Stimulated activated CD4-positive, alpha-beta T cell treated with anti-CD3 and anti-CD28 coated beads, Interleukin-12 subunit alpha, Interleukin-12 subunit beta, amount 100 ng/mL, for 4 hours (primary cell): ENCODE measurements around the gene ADAMTSL1.

Source experiments
- DNase-seq: peaks from one replicate; pipeline ENCODE4 v3.0.0-alpha.2; 2020

ADAMTSL1 gene

GRCh38 chr9:18566121-18566520, 92.2 kb downstream of the ADAMTSL1 start:
- no peak for DNase-seq

DNA sequence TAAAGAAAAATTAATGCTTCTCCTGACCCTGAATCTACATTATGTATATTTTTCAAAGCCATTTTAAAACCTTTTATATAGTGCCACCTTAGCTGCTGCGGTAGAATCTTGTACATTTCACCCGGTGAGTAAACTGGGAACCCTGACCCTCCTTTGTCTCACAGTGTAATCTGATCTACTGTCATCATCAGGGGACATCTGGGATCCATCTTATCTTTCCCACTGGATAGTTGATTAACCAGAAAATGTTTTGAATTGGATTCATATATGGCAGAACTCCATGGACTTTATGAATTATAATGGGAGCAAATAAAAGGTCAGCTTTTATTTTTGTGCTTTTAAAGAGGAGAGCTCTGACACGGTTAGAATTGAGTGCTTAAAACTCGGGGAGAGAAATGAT, 95.0 kb downstream of the ADAMTSL1 start:
- DNase-seq = no peak

DNA sequence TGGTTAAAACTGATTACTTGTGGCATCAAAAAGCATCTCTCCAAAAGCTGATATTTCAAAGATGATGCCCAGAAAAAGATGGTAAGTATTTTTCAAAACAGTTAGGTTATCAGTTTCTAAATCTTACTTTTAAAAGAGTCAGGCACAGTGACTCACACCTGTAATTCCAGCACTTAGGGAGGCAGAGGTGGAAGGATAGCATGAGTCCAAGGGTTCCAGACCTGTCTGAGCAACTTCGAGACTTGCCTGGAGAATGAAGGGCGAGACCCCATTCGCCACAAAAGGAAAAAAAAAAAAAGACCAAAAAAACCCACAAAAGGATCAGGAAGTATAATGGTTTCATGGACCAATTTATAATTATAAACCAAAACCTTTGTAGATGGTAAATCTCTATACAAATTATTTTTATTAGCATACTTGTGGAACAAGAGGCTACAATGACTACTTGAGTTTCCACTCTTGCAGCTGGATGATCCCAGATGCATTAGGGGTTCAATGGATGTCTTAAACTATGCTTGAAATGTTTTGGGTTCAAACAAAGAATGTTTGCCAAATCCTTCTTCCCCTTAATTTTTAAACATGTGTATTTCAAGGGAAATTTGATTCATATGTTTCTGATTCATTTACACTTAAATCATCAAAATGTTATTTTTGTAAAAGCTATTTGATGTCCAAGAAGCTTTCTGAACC, 96.1 kb downstream of the ADAMTSL1 start:
- no peak for DNase-seq

GRCh38 chr9:18573021-18573556, 99.1 kb downstream of the ADAMTSL1 start:
- no peak for DNase-seq

DNA sequence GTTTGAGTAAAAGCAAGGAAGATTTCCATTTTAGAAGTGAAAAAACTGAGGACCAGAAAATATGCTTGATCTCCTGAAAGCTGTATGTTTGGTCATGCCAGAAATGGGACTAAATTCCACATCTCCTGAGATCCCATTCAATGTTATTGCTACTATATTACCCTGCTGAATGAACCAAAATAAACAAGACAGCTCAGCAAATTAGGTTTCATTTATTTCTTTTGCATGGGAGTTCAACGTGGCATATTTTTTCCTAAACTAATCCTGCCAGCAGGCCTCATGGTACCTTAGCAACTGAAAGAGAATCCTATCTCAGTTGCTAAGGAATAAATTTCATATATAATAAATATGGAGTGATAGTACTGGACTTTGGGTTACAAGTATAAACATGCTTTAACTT, 101.7 kb downstream of the ADAMTSL1 start:
- no peak for DNase-seq

- no peak for DNase-seq
These were observed 105.6 kb downstream of the ADAMTSL1 start for GRCh38 chr9:18579536-18579935.

- no peak for DNase-seq
These were observed 106.2 kb downstream of the ADAMTSL1 start for GRCh38 chr9:18580151-18580550.

DNA sequence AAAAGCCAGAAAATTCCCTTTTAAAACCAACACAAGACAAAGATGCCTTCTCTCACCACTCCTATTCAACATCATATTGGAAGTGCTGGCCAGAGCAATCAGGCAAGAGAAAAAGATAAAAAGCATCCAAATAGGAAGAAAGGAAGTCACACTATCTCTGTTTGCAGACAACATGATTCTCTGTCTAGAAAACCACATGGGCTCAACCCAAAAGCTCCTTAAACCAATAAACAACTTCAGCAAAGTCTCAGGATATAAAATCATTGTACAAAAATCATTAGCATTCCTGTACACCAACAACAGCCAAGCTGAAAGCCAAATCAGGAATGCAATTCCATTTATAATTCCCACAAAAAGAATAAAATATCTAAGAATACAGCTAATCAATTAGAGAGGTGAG, 112.0 kb downstream of the ADAMTSL1 start:
- DNase-seq = no peak

DNA sequence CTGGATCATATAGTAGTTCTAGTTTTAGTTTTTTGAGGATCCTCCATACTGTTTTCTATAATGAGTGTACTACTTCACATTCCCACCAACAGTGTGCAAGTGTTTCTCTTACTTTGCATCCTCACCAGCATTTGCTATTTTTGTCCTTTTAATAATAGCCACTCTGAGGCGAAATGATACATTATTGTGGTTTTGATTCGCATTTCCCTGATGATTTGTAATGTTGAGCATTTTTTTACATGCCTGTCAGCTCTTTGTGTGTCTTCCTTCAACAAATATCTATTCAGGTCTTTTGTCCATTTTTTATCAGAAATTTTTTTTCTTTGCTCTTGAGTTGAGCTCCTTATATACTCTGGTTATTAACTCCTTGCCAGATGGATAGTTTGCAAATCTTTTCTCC, 114.0 kb downstream of the ADAMTSL1 start:
- DNase-seq = no peak

- DNase-seq = no peak
These were observed 117.3 kb downstream of the ADAMTSL1 start for GRCh38 chr9:18591261-18591660.

DNA sequence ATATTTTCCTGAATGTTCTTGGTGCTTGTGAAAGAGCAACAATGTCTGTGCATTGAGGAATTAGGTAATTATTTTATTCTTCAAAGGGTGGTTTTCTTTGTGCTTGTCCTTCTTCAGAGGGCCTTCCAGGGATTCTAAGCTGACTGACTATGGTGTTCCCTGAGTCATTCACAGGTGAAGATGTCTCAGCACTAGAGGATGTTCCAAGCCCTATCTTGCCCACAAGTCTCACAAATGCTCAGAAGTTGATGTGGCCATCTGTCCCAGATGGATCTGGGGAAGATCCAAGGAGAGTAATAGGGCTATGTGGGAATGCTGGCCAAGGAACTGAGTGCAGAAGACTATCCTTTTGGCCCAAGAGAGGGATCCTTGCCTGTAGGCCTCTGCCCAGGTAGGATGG, 120.9 kb downstream of the ADAMTSL1 start:
- DNase-seq = no peak

DNA sequence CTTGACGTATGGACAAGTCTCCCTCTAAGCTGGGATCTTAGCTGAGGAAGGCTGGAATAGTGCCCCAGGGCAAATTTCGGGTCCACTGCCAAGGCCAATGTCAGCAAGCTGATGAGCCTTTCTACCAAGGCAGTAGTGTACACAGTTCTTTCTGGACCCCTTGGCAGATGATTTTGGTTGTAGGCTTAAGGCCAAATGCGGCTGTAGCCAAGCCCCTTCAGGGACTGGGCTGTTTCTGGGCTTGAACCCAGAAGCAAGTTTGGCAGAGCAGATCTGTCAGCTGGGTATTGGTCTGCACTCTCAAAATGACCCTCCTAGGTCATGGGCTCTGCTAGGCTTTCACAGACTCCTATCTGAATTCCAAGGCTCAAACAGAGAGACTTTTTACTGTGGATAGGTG, 121.6 kb downstream of the ADAMTSL1 start:
- no peak for DNase-seq

GRCh38 chr9:18596920-18597319, 123.0 kb downstream of the ADAMTSL1 start:
- no peak for DNase-seq

DNA sequence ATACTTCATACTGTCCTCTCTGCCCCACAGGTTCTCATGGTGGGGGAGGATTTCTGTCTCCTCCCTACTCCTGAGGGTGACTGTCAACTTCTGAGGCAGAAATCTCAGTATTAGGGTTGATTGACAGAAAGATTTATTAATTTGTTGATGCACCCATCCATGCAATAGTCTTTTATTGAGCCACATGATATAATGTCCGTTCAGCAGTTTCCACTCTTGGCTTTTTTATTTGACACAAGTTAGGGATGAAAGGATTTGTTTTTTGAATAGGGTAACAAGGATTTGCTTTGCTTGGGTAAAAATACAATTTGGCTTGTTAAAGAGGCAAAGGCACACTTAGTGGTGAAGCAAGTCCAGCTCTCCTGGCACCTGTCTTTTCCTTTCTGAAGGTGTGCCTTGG, 125.0 kb downstream of the ADAMTSL1 start:
- DNase-seq = no peak

DNA sequence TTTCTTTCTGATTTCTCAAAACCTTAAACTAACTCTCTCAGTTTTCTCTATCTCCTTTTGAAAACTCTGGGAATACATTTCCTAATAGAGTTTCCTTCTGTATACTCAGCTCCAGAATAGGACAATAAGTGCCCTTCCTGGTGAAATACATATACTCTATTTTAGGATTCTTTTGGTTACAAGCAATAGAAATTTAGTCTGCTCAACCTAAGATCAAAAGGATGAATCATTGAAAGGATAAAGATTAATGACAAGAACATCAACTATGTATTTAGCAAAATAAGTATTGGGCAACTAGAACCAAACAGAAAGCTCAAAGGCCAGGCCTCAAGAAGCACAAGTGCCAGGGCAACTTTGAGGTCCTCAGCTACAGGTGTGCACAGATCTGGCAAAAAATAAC, 127.1 kb downstream of the ADAMTSL1 start:
- DNase-seq = no peak

- DNase-seq = no peak
These were observed 128.0 kb downstream of the ADAMTSL1 start for GRCh38 chr9:18601956-18602355.

GRCh38 chr9:18604767-18605730, 131.1 kb downstream of the ADAMTSL1 start:
- no peak for DNase-seq

DNA sequence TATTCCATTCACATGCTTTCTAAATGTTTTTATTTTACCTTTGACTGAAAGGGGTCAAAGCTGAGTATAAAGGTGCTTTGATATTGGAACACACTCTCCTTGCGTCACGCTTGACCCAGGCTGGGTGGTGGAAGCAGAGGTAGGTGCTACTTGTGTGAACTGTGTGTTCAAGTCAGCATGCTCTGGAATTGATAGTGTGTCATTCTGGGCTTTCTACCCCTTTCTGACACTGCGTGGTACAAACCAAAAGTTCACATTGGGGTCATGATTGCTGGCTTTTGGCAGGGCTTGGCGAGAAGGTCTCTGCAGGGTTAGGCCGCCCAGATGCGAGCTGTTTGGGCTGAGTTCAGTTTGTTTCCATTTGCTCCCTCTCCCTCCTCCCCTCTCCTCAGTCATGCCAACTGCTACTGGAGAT, 131.8 kb downstream of the ADAMTSL1 start:
- no peak for DNase-seq

DNA sequence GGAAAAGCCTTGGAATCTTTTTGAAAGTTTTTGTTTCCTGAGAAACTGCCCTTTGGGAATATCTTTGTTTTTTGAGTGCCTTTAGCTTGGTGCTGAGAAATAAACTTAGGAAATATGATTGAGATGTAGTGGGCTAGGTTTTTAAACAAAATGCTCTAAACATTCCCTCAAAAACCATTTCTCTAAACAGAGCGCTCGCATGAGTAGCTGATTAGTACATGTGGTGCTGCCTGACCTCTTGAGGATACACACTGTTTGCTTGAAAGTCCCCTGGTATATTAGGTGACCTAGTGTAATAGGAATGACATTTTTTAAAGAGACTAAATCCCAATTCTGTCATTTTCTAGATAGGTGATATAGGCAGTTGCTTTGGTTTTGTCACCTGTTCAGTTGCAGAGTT, 132.3 kb downstream of the ADAMTSL1 start:
- no peak for DNase-seq

GRCh38 chr9:18606846-18607245, 132.9 kb downstream of the ADAMTSL1 start:
- DNase-seq = no peak

DNA sequence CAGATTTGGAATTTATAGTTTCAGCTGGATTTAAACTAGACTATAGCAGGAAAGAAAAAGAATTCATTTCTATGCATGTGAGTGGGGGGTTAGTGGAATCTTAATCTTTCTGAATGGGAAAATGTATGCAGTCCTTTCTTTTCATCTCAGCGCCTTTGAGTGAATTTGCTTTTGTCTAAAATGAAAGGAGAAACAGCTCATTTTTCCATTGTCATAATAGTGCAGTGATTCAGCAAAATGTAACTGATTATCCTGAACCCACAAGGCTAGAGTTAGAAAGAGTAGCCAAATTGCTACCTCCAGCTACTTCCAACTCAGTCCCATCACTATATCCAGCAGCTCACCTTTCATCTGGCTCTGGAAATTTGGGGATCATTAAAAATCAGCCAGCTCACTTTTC, 134.4 kb downstream of the ADAMTSL1 start:
- no peak for DNase-seq

GRCh38 chr9:18610956-18611355, 137.0 kb downstream of the ADAMTSL1 start:
- no peak for DNase-seq

- DNase-seq = no peak
These were observed 138.0 kb downstream of the ADAMTSL1 start for GRCh38 chr9:18611971-18612370.

DNA sequence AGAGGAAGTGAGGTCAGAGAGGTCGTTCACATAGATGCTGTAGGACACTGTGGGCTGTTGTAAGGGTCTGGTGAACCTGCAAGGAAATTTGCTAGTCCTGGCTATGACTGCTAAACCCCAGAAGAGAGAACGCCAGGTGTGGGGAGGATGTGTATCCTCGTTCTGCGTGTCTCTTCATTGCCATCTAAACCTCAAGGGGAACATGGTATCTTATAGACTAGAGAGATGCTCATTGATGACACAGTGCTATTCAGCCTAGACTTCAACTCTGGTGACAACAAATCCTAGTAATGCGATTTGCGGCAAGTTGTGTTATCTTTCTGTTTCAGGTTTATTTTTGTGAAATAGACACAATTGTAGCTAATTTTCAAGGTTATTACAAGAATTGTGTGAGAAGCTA, 140.2 kb downstream of the ADAMTSL1 start:
- DNase-seq = no peak
